A172 (cell line): Measurements from ENCODE around the gene CCR7. TPM values are rescaled to one million over a fixed set of nuclear protein-coding genes. Genes with fewer than 3 reads are reported as not detected.

ENCODE experiments used
- DNase-seq: peaks from one replicate; pipeline ENCODE4 v3.0.0-alpha.2; 2015; ENCODE audit warnings: low spot score
- total RNA-seq: library from RNA; depleted of rRNA; stranded (reverse); fragments of >200 nt; shearing (Covaris generic); gene quantifications from 2 replicates; pipeline ENCODE4 v1.2.3, GENCODE V29; 2014; rRNA removed

Gene CCR7
- total RNA-seq, 1 experiment from 2014 or later, result not detected

GRCh38 chr17:40516581-40517285 lies 48.5 kb downstream of the CCR7 start:
- peak; percentile 97 for DNase-seq

GRCh38 chr17:40515491-40516041 lies 49.7 kb downstream of the CCR7 start:
- no peak for DNase-seq

- DNase-seq, result no peak
Measured at GRCh38 chr17:40515011-40515410, 50.3 kb downstream of the CCR7 start.

GRCh38 chr17:40514013-40514875 lies 51.0 kb downstream of the CCR7 start:
- no peak for DNase-seq

GRCh38 chr17:40511667-40512220 lies 53.5 kb downstream of the CCR7 start:
- no peak for DNase-seq

GRCh38 chr17:40511136-40511535 lies 54.1 kb downstream of the CCR7 start:
- no peak for DNase-seq

- peak; percentile 90 for DNase-seq
Measured at GRCh38 chr17:40510328-40510648, 55.0 kb downstream of the CCR7 start.

- DNase-seq, result no peak
Measured at GRCh38 chr17:40509626-40510327, 55.5 kb downstream of the CCR7 start.

GRCh38 chr17:40506786-40507185 lies 58.5 kb downstream of the CCR7 start:
- no peak for DNase-seq

Other genes starting within 250 kb of the CCR7 start
- not detected in 2 replicates for gene GJD3, start 200.7 kb downstream of the CCR7 start, total RNA-seq
- gene TOP2A, start 147.6 kb downstream of the CCR7 start, total RNA-seq, result 227 and 241 TPM in 2 replicates
- 2.9 and 6.6 TPM in 2 replicates for gene IGFBP4, start 122.0 kb downstream of the CCR7 start, total RNA-seq
- 0.02 and 0.14 TPM in 2 replicates for gene TNS4, start 63.8 kb downstream of the CCR7 start, total RNA-seq
- 161 and 168 TPM in 2 replicates for gene SMARCE1, start 82.3 kb upstream of the CCR7 start, total RNA-seq
- gene KRT222, start 99.7 kb upstream of the CCR7 start, total RNA-seq, result not detected in 2 replicates
- not detected in 2 replicates for gene KRT24, start 138.3 kb upstream of the CCR7 start, total RNA-seq
- not detected in 2 replicates for gene KRT25, start 189.9 kb upstream of the CCR7 start, total RNA-seq
- not detected in 2 replicates for gene KRT26, start 206.7 kb upstream of the CCR7 start, total RNA-seq
- gene KRT27, start 217.1 kb upstream of the CCR7 start, total RNA-seq, result not detected in 2 replicates
- not detected in 2 replicates for gene KRT28, start 234.5 kb upstream of the CCR7 start, total RNA-seq